HG02852 (cell line): ENCODE data around the gene MAP3K2.

Experiments
- ATAC-seq: cut with Tn5 transposase; IDR thresholded peaks from one replicate; pipeline ENCODE4 v1.9.1; 2021; ENCODE audit warnings: mild to moderate bottlenecking, moderate library complexity; ENCODE audit not compliant: unreplicated experiment

The MAP3K2 gene

GRCh38 chr2:127305990-127306585 lies 81.7 kb downstream of the MAP3K2 start:
- ATAC-seq = no peak

- ATAC-seq = no peak
Observed at GRCh38 chr2:127302168-127302567, 85.6 kb downstream of the MAP3K2 start.

- peak; percentile 99 for ATAC-seq
Observed at GRCh38 chr2:127293748-127294562, 93.8 kb downstream of the MAP3K2 start, which contains the start of gene ERCC3. Gene ERCC3, minus strand, starts transcription at chr2:127294144. Its CDS starts 63 bp downstream, at chr2:127294081.

GRCh38 chr2:127293386-127293747 lies 94.4 kb downstream of the MAP3K2 start:
- no peak for ATAC-seq

- no peak for ATAC-seq
Observed at GRCh38 chr2:127288274-127288673, 99.5 kb downstream of the MAP3K2 start.

GRCh38 chr2:127283275-127283674 lies 104.5 kb downstream of the MAP3K2 start:
- ATAC-seq = no peak

- no peak for ATAC-seq
Observed at GRCh38 chr2:127280693-127281092, 107.1 kb downstream of the MAP3K2 start.

GRCh38 chr2:127279781-127280180 lies 108.0 kb downstream of the MAP3K2 start:
- ATAC-seq = no peak

GRCh38 chr2:127278959-127279358 lies 108.8 kb downstream of the MAP3K2 start:
- no peak for ATAC-seq

GRCh38 chr2:127277028-127277427 lies 110.7 kb downstream of the MAP3K2 start:
- ATAC-seq = peak; percentile 92

GRCh38 chr2:127275789-127276188 lies 112.0 kb downstream of the MAP3K2 start:
- no peak for ATAC-seq

GRCh38 chr2:127275356-127275755 lies 112.4 kb downstream of the MAP3K2 start:
- ATAC-seq = no peak

- ATAC-seq = no peak
Observed at GRCh38 chr2:127270663-127271062, 117.1 kb downstream of the MAP3K2 start.

GRCh38 chr2:127261804-127262406 lies 125.9 kb downstream of the MAP3K2 start:
- no peak for ATAC-seq

- no peak for ATAC-seq
Observed at GRCh38 chr2:127259355-127259754, 128.4 kb downstream of the MAP3K2 start.

- ATAC-seq = no peak
Observed at GRCh38 chr2:127256866-127257265, 130.9 kb downstream of the MAP3K2 start.

GRCh38 chr2:127256381-127256780 lies 131.4 kb downstream of the MAP3K2 start:
- no peak for ATAC-seq

GRCh38 chr2:127255721-127256120 lies 132.1 kb downstream of the MAP3K2 start:
- ATAC-seq = no peak

- ATAC-seq = no peak
Observed at GRCh38 chr2:127255146-127255545, 132.6 kb downstream of the MAP3K2 start.

GRCh38 chr2:127254386-127254981 lies 133.3 kb downstream of the MAP3K2 start:
- ATAC-seq = no peak
